Neural progenitor cell (in vitro differentiated cells): Measurements from ENCODE around the gene SLC39A13. TPM values are rescaled to one million over a fixed set of nuclear protein-coding genes. Genes with fewer than 3 reads are reported as not detected.

Source experiments
- DNase-seq: peaks from one replicate; pipeline ENCODE4 v3.0.0-alpha.2; 2016; ENCODE audit warnings: low spot score
- H2AFZ ChIP-seq: fragments of 200-600 bp; sonication (generic); replicated peaks from 2 replicates; pipeline ENCODE4 v1.6.1; 2016; ENCODE audit warnings: antibody characterized with exemption
- H3F3A ChIP-seq: fragments of 200-600 bp; sonication (generic); 2 replicates; pipeline ENCODE4 v1.6.1; 2016; ENCODE audit warnings: antibody characterized with exemption, low read depth
- H3K27ac ChIP-seq: fragments of 200-600 bp; sonication (generic); 2 replicates; pipeline ENCODE4 v1.5.1; 2016; ENCODE audit warnings: mild to moderate bottlenecking
- H3K27me3 ChIP-seq: fragments of 200-600 bp; sonication (generic); 2 replicates; pipeline ENCODE4 v1.6.1; 2016; ENCODE audit warnings: mild to moderate bottlenecking, moderate library complexity
- H3K36me3 ChIP-seq: fragments of 200-600 bp; sonication (generic); 2 replicates; pipeline ENCODE4 v1.5.1; 2016
- H3K4me1 ChIP-seq: fragments of 200-600 bp; sonication (generic); 2 replicates; pipeline ENCODE4 v1.6.1; 2016; ENCODE audit warnings: mixed run types
- H3K4me2 ChIP-seq: fragments of 200-600 bp; sonication (generic); 2 replicates; pipeline ENCODE4 v1.6.1; 2016
- H3K4me3 ChIP-seq: fragments of 200-600 bp; sonication (generic); 2 replicates; pipeline ENCODE4 v1.5.1; 2016
- H3K79me2 ChIP-seq: fragments of 200-600 bp; sonication (generic); 2 replicates; pipeline ENCODE4 v1.6.1; 2016; ENCODE audit warnings: low read depth
- H3K9ac ChIP-seq: fragments of 200-600 bp; sonication (generic); 2 replicates; pipeline ENCODE4 v1.6.1; 2016
- H3K9me3 ChIP-seq: fragments of 200-600 bp; sonication (generic); 2 replicates; pipeline ENCODE4 v1.5.1; 2016; ENCODE audit warnings: low read depth
- H4K20me1 ChIP-seq: fragments of 200-600 bp; sonication (generic); 2 replicates; pipeline ENCODE4 v1.6.1; 2016; ENCODE audit warnings: low read depth
- H3K27ac Mint-ChIP-seq: 3 replicates; pipeline ENCODE4 v1.8.0; 2021; ENCODE audit warnings: mixed read lengths
- H3K27me3 Mint-ChIP-seq: 2 replicates; pipeline ENCODE4 v1.8.0; 2022; ENCODE audit warnings: low read depth, mild to moderate bottlenecking, inconsistent platforms, moderate library complexity, mixed read lengths; ENCODE audit not compliant: insufficient read depth
- H3K36me3 Mint-ChIP-seq: 3 replicates; pipeline ENCODE4 v1.8.0; 2021; ENCODE audit warnings: mixed read lengths
- H3K4me1 Mint-ChIP-seq: 3 replicates; pipeline ENCODE4 v1.8.0; 2021; ENCODE audit warnings: mixed read lengths
- H3K4me3 Mint-ChIP-seq: 3 replicates; pipeline ENCODE4 v1.8.0; 2021; ENCODE audit warnings: mild to moderate bottlenecking, moderate library complexity, mixed read lengths
- H3K9me3 Mint-ChIP-seq: 3 replicates; pipeline ENCODE4 v1.8.0; 2020; ENCODE audit warnings: mixed read lengths
- EZH2 ChIP-seq: fragments of 200-600 bp; sonication (generic); IDR thresholded peaks from 2 replicates; pipeline ENCODE4 v1.6.1; 2017; ENCODE audit warnings: antibody characterized with exemption, mild to moderate bottlenecking, moderate library complexity
- EZH2phosphoT487 ChIP-seq: fragments of 200-600 bp; sonication (generic); IDR thresholded peaks from 2 replicates; pipeline ENCODE4 v1.6.1; 2017; ENCODE audit warnings: antibody characterized with exemption
- total RNA-seq: library from RNA; depleted of rRNA; stranded (reverse); fragments of >200 nt; gene quantifications from 2 replicates; pipeline ENCODE4 v1.2.3, GENCODE V29; 2015; ENCODE audit warnings: low replicate concordance
- TF ChIP-seq, protein P1 (sequence below): fragments of 200-600 bp; sonication (generic); IDR thresholded peaks from 2 replicates; pipeline ENCODE4 v1.5.1; 2017; ENCODE audit warnings: antibody characterized with exemption, mild to moderate bottlenecking

The SLC39A13 gene
- total RNA-seq, 1 donor from 2014 or later = 11.3 TPM

DNA sequence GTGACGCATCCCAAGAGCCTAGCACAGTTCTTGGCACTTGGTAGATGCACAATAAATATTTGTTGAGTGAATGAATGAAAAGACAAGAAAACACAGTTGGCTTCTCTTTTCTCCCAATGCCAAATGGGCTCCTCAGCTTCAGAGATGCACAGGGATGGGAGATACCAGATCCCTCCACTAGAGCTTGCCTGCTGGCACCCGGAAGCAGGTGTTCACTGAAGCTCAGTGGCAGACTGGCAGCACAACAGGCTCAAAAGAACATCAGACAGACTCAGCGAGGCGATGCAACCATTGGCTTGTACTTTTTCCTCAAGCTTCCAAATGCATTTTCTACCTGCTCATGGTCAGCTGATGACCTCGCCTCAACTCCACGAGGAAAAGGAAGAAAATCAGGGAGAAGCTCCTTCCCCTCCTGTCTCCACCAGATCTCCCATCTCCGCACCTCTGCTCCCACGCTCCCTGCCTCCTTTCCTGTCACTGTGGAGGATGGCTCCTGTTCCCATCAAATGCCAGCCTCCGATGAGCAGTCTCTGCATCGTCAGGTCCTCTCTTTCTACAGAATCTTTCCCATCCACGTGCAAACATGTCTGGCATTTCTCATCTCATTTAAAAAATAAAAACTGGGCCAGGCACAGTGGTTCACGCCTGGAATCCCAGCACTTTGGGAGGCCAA is 34.8 kb downstream of the SLC39A13 start:
- no peak for DNase-seq
- H3K27ac ChIP-seq = no peak overlapping the region
- H3K9ac ChIP-seq = no peak overlapping the region
- H3K4me1 ChIP-seq = no peaks in the 10 kb centered on the region
- H3K27me3 Mint-ChIP-seq = peaks cover 2% of the 10 kb centered on the region
- no peak overlapping the region for H2AFZ ChIP-seq
- H3K9me3 Mint-ChIP-seq = no peaks in the 10 kb centered on the region
- H3K9me3 ChIP-seq = no peaks in the 10 kb centered on the region
- H3K27me3 ChIP-seq = no peaks in the 10 kb centered on the region
- H3K36me3 Mint-ChIP-seq = no peaks in the 10 kb centered on the region
- no peaks in the 10 kb centered on the region for H4K20me1 ChIP-seq
- no peaks in the 10 kb centered on the region for H3K36me3 ChIP-seq
- H3K79me2 ChIP-seq = no peaks in the 10 kb centered on the region
- H3K4me3 ChIP-seq = no peak overlapping the region
- no peak overlapping the region for H3K27ac Mint-ChIP-seq
- H3K4me3 Mint-ChIP-seq = no peak overlapping the region
- H3K4me1 Mint-ChIP-seq = no peaks in the 10 kb centered on the region
- TF ChIP-seq EZH2phosphoT487 (no peak), EZH2 (no peak)
- TF ChIP-seq, protein P1, sequence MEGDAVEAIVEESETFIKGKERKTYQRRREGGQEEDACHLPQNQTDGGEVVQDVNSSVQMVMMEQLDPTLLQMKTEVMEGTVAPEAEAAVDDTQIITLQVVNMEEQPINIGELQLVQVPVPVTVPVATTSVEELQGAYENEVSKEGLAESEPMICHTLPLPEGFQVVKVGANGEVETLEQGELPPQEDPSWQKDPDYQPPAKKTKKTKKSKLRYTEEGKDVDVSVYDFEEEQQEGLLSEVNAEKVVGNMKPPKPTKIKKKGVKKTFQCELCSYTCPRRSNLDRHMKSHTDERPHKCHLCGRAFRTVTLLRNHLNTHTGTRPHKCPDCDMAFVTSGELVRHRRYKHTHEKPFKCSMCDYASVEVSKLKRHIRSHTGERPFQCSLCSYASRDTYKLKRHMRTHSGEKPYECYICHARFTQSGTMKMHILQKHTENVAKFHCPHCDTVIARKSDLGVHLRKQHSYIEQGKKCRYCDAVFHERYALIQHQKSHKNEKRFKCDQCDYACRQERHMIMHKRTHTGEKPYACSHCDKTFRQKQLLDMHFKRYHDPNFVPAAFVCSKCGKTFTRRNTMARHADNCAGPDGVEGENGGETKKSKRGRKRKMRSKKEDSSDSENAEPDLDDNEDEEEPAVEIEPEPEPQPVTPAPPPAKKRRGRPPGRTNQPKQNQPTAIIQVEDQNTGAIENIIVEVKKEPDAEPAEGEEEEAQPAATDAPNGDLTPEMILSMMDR = peak; percentile 15
- no peaks in the 10 kb centered on the region for H3F3A ChIP-seq
- no peak overlapping the region for H3K4me2 ChIP-seq

DNA sequence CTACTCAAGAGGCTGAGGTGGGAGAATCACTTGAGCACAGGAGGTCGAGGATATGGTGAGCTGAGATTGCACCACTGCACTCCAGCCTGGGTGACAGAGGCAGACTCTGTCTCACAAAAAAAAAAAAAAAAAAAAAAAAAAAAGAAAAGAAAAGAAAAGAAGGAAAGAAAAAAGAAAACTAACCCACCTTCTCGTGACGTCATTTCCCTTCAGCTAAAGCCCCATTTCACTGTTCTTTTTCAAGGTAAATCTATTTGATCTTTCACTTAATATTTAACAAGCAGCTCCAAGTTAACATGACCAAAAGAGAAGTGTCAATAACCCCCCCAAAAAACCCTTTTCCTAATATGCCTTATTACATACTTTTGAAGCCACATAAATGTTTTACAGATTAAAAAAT is 35.4 kb downstream of the SLC39A13 start:
- H3K4me2 ChIP-seq = no peak overlapping the region
- TF ChIP-seq EZH2phosphoT487 = no peak
- TF ChIP-seq, protein P1 = no peak
- no peaks in the 10 kb centered on the region for H3K36me3 Mint-ChIP-seq
- no peaks in the 10 kb centered on the region for H3F3A ChIP-seq
- H3K9me3 ChIP-seq = no peaks in the 10 kb centered on the region
- no peaks in the 10 kb centered on the region for H3K9me3 Mint-ChIP-seq
- no peaks in the 10 kb centered on the region for H3K4me1 ChIP-seq
- H2AFZ ChIP-seq = no peak overlapping the region
- peaks cover 2% of the 10 kb centered on the region for H3K27me3 Mint-ChIP-seq
- H3K4me3 Mint-ChIP-seq = no peak overlapping the region
- H3K4me1 Mint-ChIP-seq = no peaks in the 10 kb centered on the region
- H3K79me2 ChIP-seq = no peaks in the 10 kb centered on the region
- DNase-seq = no peak
- H3K9ac ChIP-seq = no peak overlapping the region
- H3K36me3 ChIP-seq = no peaks in the 10 kb centered on the region
- H3K4me3 ChIP-seq = no peak overlapping the region
- H3K27ac Mint-ChIP-seq = no peak overlapping the region
- H3K27ac ChIP-seq = no peak overlapping the region
- H3K27me3 ChIP-seq = no peaks in the 10 kb centered on the region
- no peaks in the 10 kb centered on the region for H4K20me1 ChIP-seq

DNA sequence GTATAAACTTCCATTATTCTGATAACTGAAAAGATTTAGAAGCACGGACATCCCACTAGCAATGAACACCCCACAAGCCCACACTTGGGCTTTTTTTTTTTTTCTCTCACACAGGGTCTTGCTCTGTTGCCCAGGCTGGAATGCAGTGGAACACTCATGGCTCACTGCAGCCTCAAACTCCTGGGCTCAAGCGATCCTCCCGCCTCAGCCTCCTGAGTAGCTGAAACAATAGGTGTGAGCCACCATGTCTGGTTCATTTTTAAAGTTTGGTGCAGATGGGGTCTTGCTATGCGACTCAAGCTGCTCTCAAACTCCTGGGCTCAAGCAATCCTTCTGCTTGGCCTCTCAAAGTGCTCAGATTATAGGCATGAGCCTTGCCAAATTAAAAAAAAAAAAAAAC is 37.5 kb downstream of the SLC39A13 start:
- Mint-ChIP-seq H3K4me1 (no peaks in the 10 kb centered on the region), H3K9me3 (no peaks in the 10 kb centered on the region), H3K36me3 (no peaks in the 10 kb centered on the region), H3K4me3 (no peak overlapping the region), H3K27me3 (peaks cover 2% of the 10 kb centered on the region), H3K27ac (no peak overlapping the region)
- no peak overlapping the region for H2AFZ ChIP-seq
- no peaks in the 10 kb centered on the region for H3K4me1 ChIP-seq
- H3K9me3 ChIP-seq = no peaks in the 10 kb centered on the region
- no peaks in the 10 kb centered on the region for H3F3A ChIP-seq
- no peaks in the 10 kb centered on the region for H3K27me3 ChIP-seq
- no peak overlapping the region for H3K4me3 ChIP-seq
- TF ChIP-seq EZH2phosphoT487 (no peak), EZH2 (no peak)
- TF ChIP-seq, protein P1 = no peak
- no peak for DNase-seq
- no peak overlapping the region for H3K27ac ChIP-seq
- no peaks in the 10 kb centered on the region for H3K79me2 ChIP-seq
- H3K36me3 ChIP-seq = no peaks in the 10 kb centered on the region
- H3K4me2 ChIP-seq = no peak overlapping the region
- no peak overlapping the region for H3K9ac ChIP-seq
- H4K20me1 ChIP-seq = no peaks in the 10 kb centered on the region
